Measurements from ENCODE around the gene MEX3C.

Gene MEX3C

GRCh38 chr18:51235009-51235789 is 37.7 kb upstream of the MEX3C start:
- no peaks in the 10 kb centered on the region for H3K36me3 ChIP-seq (ENCODE audit: insufficient read depth, low read length)
- H2AFZ ChIP-seq (ENCODE audit: low read length), result no peak overlapping the region
- no peaks in the 10 kb centered on the region for H3K9me2 ChIP-seq (ENCODE audit: low read depth, low read length)
- TF ChIP-seq CTCF (IDR thresholded peaks at IDR 0.05; ENCODE audit: low read length), result no peak
- no peak for TF ChIP-seq EZH2 (IDR thresholded peaks at IDR 0.05; ENCODE audit: borderline replicate concordance, low read length)
- H3K79me2 ChIP-seq (ENCODE audit: insufficient read depth, low read length), result no peaks in the 10 kb centered on the region
- H3K9ac ChIP-seq (ENCODE audit: low read length), result no peak overlapping the region
- H3K4me1 ChIP-seq (ENCODE audit: insufficient read depth, low read length, severe bottlenecking), result no peaks in the 10 kb centered on the region
- H3K4me3 ChIP-seq (ENCODE audit: low read depth, low read length, poor library complexity, severe bottlenecking), result no peak overlapping the region
- no peaks in the 10 kb centered on the region; the same call in 1 of the 2 replicates for H3K27me3 ChIP-seq (ENCODE audit: insufficient read depth, low read length)
- no peaks in the 10 kb centered on the region for H3F3A ChIP-seq (ENCODE audit: insufficient read depth, low read length)
- no peak overlapping the region for H3K4me2 ChIP-seq (ENCODE audit: low read length)
- H4K20me1 ChIP-seq (ENCODE audit: insufficient read depth, low read length), result no peaks in the 10 kb centered on the region
- H3K9me3 ChIP-seq (ENCODE audit: low read length), result no peaks in the 10 kb centered on the region
- H3K27ac ChIP-seq (ENCODE audit: low read depth, low read length, poor library complexity, severe bottlenecking), result no peak overlapping the region

GRCh38 chr18:51234117-51235008 is 36.9 kb upstream of the MEX3C start:
- no peak overlapping the region for H2AFZ ChIP-seq (ENCODE audit: low read length)
- no peaks in the 10 kb centered on the region for H3K9me2 ChIP-seq (ENCODE audit: low read depth, low read length)
- H3K27me3 ChIP-seq (ENCODE audit: insufficient read depth, low read length), result no peaks in the 10 kb centered on the region; the same call in 1 of the 2 replicates
- no peaks in the 10 kb centered on the region for H3K4me1 ChIP-seq (ENCODE audit: insufficient read depth, low read length, severe bottlenecking)
- H3K9ac ChIP-seq (ENCODE audit: low read length), result no peak overlapping the region
- no peak overlapping the region for H3K4me3 ChIP-seq (ENCODE audit: low read depth, low read length, poor library complexity, severe bottlenecking)
- no peaks in the 10 kb centered on the region for H3K9me3 ChIP-seq (ENCODE audit: low read length)
- no peaks in the 10 kb centered on the region for H3K36me3 ChIP-seq (ENCODE audit: insufficient read depth, low read length)
- H3K4me2 ChIP-seq (ENCODE audit: low read length), result no peak overlapping the region
- no peaks in the 10 kb centered on the region for H3F3A ChIP-seq (ENCODE audit: insufficient read depth, low read length)
- no peaks in the 10 kb centered on the region for H4K20me1 ChIP-seq (ENCODE audit: insufficient read depth, low read length)
- H3K79me2 ChIP-seq (ENCODE audit: insufficient read depth, low read length), result no peaks in the 10 kb centered on the region
- TF ChIP-seq CTCF (IDR thresholded peaks at IDR 0.05; ENCODE audit: low read length) (no peak), EZH2 (IDR thresholded peaks at IDR 0.05; ENCODE audit: borderline replicate concordance, low read length) (no peak)
- H3K27ac ChIP-seq (ENCODE audit: low read depth, low read length, poor library complexity, severe bottlenecking), result no peak overlapping the region

- no peaks in the 10 kb centered on the region for H3K4me1 ChIP-seq (ENCODE audit: insufficient read depth, low read length, severe bottlenecking)
- H3K27me3 ChIP-seq (ENCODE audit: insufficient read depth, low read length), result no peaks in the 10 kb centered on the region; the same call in 1 of the 2 replicates
- no peak overlapping the region for H3K4me3 ChIP-seq (ENCODE audit: low read depth, low read length, poor library complexity, severe bottlenecking)
- no peaks in the 10 kb centered on the region for H3K79me2 ChIP-seq (ENCODE audit: insufficient read depth, low read length)
- TF ChIP-seq CTCF (IDR thresholded peaks at IDR 0.05; ENCODE audit: low read length) (no peak), EZH2 (IDR thresholded peaks at IDR 0.05; ENCODE audit: borderline replicate concordance, low read length) (no peak)
- H3K9me3 ChIP-seq (ENCODE audit: low read length), result no peaks in the 10 kb centered on the region
- H4K20me1 ChIP-seq (ENCODE audit: insufficient read depth, low read length), result no peaks in the 10 kb centered on the region
- H3K9me2 ChIP-seq (ENCODE audit: low read depth, low read length), result no peaks in the 10 kb centered on the region
- H3K9ac ChIP-seq (ENCODE audit: low read length), result no peak overlapping the region
- no peak overlapping the region for H3K27ac ChIP-seq (ENCODE audit: low read depth, low read length, poor library complexity, severe bottlenecking)
- H3K4me2 ChIP-seq (ENCODE audit: low read length), result no peak overlapping the region
- no peaks in the 10 kb centered on the region; the same call in 1 of the 2 replicates for H3K36me3 ChIP-seq (ENCODE audit: insufficient read depth, low read length)
- H2AFZ ChIP-seq (ENCODE audit: low read length), result no peak overlapping the region
- H3F3A ChIP-seq (ENCODE audit: insufficient read depth, low read length), result no peaks in the 10 kb centered on the region
These were observed 31.8 kb upstream of the MEX3C start for GRCh38 chr18:51229328-51229727.

Data from OCI-LY1 (cell line).